ENCODE results near the gene IFT57. TPM values are rescaled to one million over a fixed set of nuclear protein-coding genes. Genes with fewer than 3 reads are reported as not detected.

IFT57 gene
- total and polyA plus RNA-seq, 2 experiments from 2014 or later: 28.6 to 49.0 TPM

GRCh38 chr3:108131475-108132134 is 90.6 kb downstream of the IFT57 start:
- H3K4me2 ChIP-seq: no peak overlapping the region

More at GRCh38 chr3:108131475-108132134, 90.6 kb downstream of the IFT57 start:
- Mint-ChIP-seq H3K27me3 (ENCODE audit: insufficient read depth, low read depth, poor library complexity) (no peaks in the 10 kb centered on the region), H3K36me3 (ENCODE audit: low read depth) (no peaks in the 10 kb centered on the region), H3K4me3 (no peak overlapping the region), H3K27ac (no peak overlapping the region), H3K4me1 (no peaks in the 10 kb centered on the region), H3K9me3 (no peaks in the 10 kb centered on the region)
- Histone ChIP-seq H3K79me2 (replicated peaks; ENCODE audit: insufficient read depth) (no peaks in the 10 kb centered on the region), H3K9me2 (ENCODE audit: insufficient read depth) (0 out of 2 replicates have a peak, but pooled peaks cover 4% of the 10 kb centered on the region), H3K4me3 (no peak overlapping the region), H3K27ac (ENCODE audit: low read depth) (no peak overlapping the region), H3F3A (replicated peaks; ENCODE audit: low read depth) (no peaks in the 10 kb centered on the region), H2AFZ (no peak overlapping the region), H3K27me3 (ENCODE audit: insufficient read depth) (no peaks in the 10 kb centered on the region), H3K4me1 (ENCODE audit: insufficient read depth) (no peaks in the 10 kb centered on the region), H4K20me1 (replicated peaks; ENCODE audit: insufficient read depth) (no peaks in the 10 kb centered on the region), H3K36me3 (ENCODE audit: insufficient read depth) (no peaks in the 10 kb centered on the region)
- ATAC-seq (no peak), DNase-seq (ENCODE audit: low spot score) (no peak)
- no peak for TF ChIP-seq ETS1 (IDR thresholded peaks at IDR 0.05)
- TF ChIP-seq EZH2 (IDR thresholded peaks at IDR 0.05; ENCODE audit: low read depth, unreplicated experiment): no peak
- no peak for TF ChIP-seq EZH2phosphoT487 (IDR thresholded peaks at IDR 0.05; ENCODE audit: unreplicated experiment)
- TF ChIP-seq NANOG (IDR thresholded peaks at IDR 0.05; ENCODE audit: borderline replicate concordance): no peak
- TF ChIP-seq, protein P1, sequence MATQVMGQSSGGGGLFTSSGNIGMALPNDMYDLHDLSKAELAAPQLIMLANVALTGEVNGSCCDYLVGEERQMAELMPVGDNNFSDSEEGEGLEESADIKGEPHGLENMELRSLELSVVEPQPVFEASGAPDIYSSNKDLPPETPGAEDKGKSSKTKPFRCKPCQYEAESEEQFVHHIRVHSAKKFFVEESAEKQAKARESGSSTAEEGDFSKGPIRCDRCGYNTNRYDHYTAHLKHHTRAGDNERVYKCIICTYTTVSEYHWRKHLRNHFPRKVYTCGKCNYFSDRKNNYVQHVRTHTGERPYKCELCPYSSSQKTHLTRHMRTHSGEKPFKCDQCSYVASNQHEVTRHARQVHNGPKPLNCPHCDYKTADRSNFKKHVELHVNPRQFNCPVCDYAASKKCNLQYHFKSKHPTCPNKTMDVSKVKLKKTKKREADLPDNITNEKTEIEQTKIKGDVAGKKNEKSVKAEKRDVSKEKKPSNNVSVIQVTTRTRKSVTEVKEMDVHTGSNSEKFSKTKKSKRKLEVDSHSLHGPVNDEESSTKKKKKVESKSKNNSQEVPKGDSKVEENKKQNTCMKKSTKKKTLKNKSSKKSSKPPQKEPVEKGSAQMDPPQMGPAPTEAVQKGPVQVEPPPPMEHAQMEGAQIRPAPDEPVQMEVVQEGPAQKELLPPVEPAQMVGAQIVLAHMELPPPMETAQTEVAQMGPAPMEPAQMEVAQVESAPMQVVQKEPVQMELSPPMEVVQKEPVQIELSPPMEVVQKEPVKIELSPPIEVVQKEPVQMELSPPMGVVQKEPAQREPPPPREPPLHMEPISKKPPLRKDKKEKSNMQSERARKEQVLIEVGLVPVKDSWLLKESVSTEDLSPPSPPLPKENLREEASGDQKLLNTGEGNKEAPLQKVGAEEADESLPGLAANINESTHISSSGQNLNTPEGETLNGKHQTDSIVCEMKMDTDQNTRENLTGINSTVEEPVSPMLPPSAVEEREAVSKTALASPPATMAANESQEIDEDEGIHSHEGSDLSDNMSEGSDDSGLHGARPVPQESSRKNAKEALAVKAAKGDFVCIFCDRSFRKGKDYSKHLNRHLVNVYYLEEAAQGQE (IDR thresholded peaks at IDR 0.05; ENCODE audit: unreplicated experiment): no peak
- TF ChIP-seq, protein P2, sequence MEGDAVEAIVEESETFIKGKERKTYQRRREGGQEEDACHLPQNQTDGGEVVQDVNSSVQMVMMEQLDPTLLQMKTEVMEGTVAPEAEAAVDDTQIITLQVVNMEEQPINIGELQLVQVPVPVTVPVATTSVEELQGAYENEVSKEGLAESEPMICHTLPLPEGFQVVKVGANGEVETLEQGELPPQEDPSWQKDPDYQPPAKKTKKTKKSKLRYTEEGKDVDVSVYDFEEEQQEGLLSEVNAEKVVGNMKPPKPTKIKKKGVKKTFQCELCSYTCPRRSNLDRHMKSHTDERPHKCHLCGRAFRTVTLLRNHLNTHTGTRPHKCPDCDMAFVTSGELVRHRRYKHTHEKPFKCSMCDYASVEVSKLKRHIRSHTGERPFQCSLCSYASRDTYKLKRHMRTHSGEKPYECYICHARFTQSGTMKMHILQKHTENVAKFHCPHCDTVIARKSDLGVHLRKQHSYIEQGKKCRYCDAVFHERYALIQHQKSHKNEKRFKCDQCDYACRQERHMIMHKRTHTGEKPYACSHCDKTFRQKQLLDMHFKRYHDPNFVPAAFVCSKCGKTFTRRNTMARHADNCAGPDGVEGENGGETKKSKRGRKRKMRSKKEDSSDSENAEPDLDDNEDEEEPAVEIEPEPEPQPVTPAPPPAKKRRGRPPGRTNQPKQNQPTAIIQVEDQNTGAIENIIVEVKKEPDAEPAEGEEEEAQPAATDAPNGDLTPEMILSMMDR (conservative IDR thresholded peaks at IDR 0.05; ENCODE audit: low read depth in 2 of 2): no peak
- no peak for TF ChIP-seq STAT1 (IDR thresholded peaks at IDR 0.05; ENCODE audit: unreplicated experiment)
- TF ChIP-seq CREB1 (CRISPR knock-in tag; IDR thresholded peaks at IDR 0.05; ENCODE audit: low read depth): no peak
- TF ChIP-seq ZNF114 (CRISPR knock-in tag; IDR thresholded peaks at IDR 0.05): no peak
- no peak for TF ChIP-seq POLR2AphosphoS5 (IDR thresholded peaks at IDR 0.05; ENCODE audit: low read depth)
- TF ChIP-seq JUNB (IDR thresholded peaks at IDR 0.05; ENCODE audit: unreplicated experiment): no peak

Data from GM23338 (cell line).